WI38 (cell line): Measurements from ENCODE around the gene KDR.

Experiments
- H3K4me3 ChIP-seq: 2 replicates; pipeline ENCODE4 v1.5.1; 2011; ENCODE audit warnings: low read depth, mild to moderate bottlenecking, control low read depth, low read length
- TF ChIP-seq, protein P1 (sequence below): IDR thresholded peaks from 2 replicates; pipeline ENCODE4 v1.5.1; 2012; ENCODE audit warnings: low read depth, mild to moderate bottlenecking, control low read depth, low read length

Gene KDR

DNA sequence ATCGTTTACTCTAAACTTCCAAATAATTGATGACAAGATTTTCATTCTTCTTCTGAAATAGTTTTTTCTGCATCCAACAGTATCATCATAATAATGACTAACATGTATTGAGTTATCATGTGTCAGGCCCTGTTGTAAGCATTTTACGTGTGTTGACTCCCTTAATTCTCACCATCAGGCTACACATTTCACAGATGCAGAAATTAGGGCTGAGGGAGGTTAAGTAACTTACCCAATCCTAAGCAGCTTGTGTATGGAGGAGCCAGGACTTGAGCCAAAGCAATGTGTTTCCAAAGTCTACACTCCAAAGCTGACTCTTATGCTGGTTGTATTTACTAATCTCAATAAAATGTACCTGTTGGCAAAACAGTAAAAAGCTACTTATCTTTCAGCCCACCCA is 11.2 kb upstream of the KDR start:
- no peak overlapping the region for H3K4me3 ChIP-seq
- TF ChIP-seq, protein P1, sequence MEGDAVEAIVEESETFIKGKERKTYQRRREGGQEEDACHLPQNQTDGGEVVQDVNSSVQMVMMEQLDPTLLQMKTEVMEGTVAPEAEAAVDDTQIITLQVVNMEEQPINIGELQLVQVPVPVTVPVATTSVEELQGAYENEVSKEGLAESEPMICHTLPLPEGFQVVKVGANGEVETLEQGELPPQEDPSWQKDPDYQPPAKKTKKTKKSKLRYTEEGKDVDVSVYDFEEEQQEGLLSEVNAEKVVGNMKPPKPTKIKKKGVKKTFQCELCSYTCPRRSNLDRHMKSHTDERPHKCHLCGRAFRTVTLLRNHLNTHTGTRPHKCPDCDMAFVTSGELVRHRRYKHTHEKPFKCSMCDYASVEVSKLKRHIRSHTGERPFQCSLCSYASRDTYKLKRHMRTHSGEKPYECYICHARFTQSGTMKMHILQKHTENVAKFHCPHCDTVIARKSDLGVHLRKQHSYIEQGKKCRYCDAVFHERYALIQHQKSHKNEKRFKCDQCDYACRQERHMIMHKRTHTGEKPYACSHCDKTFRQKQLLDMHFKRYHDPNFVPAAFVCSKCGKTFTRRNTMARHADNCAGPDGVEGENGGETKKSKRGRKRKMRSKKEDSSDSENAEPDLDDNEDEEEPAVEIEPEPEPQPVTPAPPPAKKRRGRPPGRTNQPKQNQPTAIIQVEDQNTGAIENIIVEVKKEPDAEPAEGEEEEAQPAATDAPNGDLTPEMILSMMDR: no peak

DNA sequence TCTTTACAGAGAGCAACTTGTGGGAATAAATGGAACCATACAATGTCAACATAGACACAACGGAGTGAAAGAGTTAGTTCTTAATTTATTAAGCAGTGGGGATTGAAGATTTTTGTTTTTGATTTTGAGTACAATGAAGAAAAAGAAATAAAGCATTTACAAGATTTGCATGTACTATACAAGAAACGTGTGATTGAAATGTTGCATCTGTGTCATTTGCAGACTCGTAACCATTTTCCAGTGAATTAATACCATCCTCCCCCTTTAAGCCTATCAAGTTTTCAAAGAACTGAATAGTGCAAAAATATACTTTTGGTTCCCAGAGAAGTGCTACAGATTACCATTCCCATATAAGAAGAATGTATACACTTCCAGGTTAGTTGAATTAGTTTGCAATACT is 8.6 kb upstream of the KDR start:
- TF ChIP-seq, protein P1: no peak
- no peak overlapping the region for H3K4me3 ChIP-seq

DNA sequence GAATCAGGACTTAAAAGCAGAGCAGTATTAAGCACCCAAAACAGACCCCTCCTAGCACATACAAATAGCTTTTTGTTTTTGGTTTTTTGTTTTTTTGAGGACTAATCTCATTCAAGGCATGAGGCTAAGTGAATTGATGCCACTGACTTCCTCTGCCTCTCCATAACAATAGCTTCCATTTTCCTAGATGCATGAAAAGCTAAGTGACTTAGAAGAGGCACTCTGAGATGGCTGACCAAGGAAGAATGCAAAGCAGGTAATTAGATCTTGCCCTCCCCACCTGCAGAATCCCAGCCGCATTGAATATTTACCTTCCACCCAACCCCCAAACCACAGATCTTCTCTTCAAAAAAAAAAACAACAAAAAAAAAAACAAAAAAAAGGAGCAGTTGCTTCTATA is 7.4 kb upstream of the KDR start:
- H3K4me3 ChIP-seq: no peak overlapping the region
- TF ChIP-seq, protein P1: no peak

DNA sequence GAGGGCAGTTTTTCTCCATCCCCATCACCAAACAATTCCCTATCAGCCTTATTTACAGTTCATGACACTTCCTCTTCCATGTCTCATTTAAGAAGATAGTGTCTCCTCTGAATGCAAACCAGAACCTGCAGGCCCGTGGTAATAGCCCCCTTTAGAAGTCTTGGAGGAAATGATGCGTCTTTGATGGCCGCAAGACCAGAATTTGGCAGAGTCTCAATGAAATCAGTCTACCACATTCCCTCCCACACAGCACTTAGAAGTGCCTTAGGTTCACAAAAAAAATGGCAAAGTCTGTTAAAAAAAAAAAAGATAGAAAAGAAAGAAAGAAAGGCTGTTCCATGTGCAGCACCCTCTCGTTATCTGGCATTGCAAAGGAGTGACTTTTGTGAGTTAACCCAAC is 2.1 kb upstream of the KDR start:
- TF ChIP-seq, protein P1: no peak
- no peak overlapping the region for H3K4me3 ChIP-seq

DNA sequence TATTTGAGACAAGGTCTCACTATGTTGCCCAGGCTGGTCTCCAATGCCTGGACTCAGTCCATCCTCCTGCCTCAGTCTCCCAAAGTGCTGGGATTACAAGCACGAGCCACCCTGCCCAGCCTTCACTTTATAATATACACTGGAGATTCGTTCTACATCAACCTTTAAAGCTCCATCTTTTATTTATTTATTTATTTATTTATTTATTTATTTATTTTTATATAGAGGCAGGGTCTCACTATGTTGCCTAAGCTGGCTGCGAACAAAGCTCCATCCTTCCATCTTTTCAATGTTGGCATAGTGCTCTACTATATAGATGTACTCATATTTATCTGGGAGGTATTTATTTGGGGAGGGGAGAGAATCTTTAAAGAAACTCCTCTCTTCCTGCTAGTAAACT is 1.7 kb upstream of the KDR start:
- H3K4me3 ChIP-seq: no peak overlapping the region
- TF ChIP-seq, protein P1: no peak

DNA sequence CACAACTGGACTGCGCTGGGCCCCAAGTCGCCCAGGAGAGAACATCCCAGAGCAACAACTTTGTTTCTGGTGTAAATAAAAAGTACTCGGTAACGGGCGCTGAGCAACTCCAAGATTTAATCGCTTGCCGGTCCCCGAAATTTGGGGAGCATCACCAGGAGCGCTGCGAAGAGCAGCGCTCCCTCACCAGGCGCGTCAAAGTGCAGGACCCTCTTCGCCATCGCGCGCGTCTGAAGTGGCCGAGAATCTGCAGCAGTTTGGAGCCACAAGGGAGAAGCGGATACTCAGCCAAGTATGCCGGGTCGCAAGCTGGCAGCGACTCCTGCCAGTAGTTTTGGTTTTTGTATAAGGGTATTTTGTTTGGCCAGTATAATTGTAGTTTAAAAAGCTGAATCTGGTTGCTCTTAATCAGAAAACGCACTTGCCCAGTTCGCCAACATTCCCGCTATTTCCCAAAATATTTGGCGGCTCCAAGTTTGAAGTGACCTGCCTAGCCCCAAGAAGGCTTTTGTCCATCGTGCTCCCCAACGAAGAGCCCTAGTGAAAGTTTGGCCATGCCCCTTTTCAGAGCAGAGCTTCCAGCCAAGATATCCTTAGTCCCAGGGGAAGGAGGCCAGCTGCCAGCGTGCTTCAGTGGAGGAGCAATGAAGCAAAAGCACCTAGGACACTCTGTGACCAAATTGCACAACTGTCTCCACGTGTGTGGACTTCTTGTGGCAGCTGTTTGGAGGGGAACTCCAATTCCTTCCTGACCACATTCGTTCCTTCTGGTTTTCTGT is 557 bp upstream of the KDR start:
- H3K4me3 ChIP-seq: peak overlapping the region; percentile 42
- TF ChIP-seq, protein P1: no peak

DNA sequence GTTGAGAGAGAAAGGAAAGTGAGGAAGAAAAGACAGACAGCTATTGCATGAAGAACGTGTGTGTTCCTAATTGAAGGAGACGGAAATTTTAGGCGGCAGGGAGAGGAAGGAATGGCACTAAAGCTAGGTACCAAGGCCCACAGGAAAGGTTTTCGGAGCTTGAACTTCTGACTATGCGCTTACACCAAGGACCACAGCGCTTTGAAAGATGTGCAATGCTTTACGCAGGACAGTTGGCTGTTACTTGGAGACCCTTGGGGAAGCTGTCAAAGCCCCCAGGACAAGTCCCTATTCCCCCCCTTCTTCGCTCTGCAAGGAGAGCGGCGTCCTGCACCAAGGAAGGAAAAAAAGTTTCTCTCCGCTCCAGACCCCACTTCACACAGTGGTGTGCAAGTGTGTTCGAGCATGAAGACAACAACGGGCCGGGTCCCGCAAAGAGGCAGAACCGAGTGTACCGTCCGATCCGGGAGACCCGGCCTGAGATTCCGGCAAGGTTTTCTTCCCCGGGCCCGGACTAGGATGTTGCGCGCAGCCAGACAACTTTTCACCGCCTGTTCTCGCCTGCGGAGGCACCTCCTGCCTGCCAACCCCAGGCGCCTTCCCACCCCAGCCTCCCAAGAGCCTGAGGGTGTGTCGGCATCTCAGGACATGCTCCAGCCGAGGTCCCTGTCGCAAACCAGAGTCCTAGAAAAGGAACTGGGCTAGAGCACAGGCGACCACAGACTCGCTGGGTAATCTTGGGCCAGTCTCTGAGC is 896 bp downstream of the KDR start:
- TF ChIP-seq, protein P1: no peak
- no peak overlapping the region for H3K4me3 ChIP-seq
